Lung (tissue), 12 donors: ENCODE data around the gene DBNL. TPM values are rescaled to one million over a fixed set of nuclear protein-coding genes. Genes with fewer than 3 reads are reported as not detected.

Experiments used
- ATAC-seq: fragments of 200-7000 bp; cut with Tn5 transposase; one replicate; pipeline ENCODE4 v1.9.1; 2020; ENCODE audit warnings: moderate number of reproducible peaks; ENCODE audit not compliant: insufficient read depth, low FRiP score
- DNase-seq, 3 donors: peaks; one replicate each; pipeline ENCODE4 v3.0.0-alpha.2; 2013 to 2017
- H3K27ac ChIP-seq, 2 donors: one replicate each; pipeline ENCODE4 v1.5.1; 2013; ENCODE audit warnings: mild to moderate bottlenecking in 2 of 2, moderate library complexity in 2 of 2, control low read depth in 1 of 2, inconsistent platforms in 1 of 2, low read depth in 1 of 2, low read length in 1 of 2
- H3K27me3 ChIP-seq, 3 donors: one replicate each; pipeline ENCODE4 v1.5.1; 2013; ENCODE audit warnings: low read length in 2 of 3; ENCODE audit not compliant: control insufficient read depth in 3 of 3, insufficient read depth in 3 of 3
- H3K36me3 ChIP-seq, 4 donors: one replicate each; pipeline ENCODE4 v1.5.1; 2013; ENCODE audit warnings: low read length in 4 of 4, mild to moderate bottlenecking in 1 of 4, moderate library complexity in 1 of 4; ENCODE audit not compliant: control insufficient read depth in 4 of 4, insufficient read depth in 4 of 4
- H3K4me1 ChIP-seq, 5 donors: one replicate each; pipeline ENCODE4 v1.5.1; 2013; ENCODE audit warnings: low read length in 5 of 5, mild to moderate bottlenecking in 2 of 5, moderate library complexity in 1 of 5; ENCODE audit not compliant: control insufficient read depth in 5 of 5, insufficient read depth in 5 of 5
- H3K4me3 ChIP-seq: one replicate; pipeline ENCODE4 v1.5.1; 2013; ENCODE audit warnings: mild to moderate bottlenecking, control low read depth, moderate library complexity
- H3K9ac ChIP-seq, 2 donors: one replicate each; pipeline ENCODE4 v1.5.1; 2013; ENCODE audit warnings: low read length in 2 of 2, control low read depth in 1 of 2; ENCODE audit not compliant: insufficient read depth in 1 of 2
- H3K9me3 ChIP-seq, 4 donors: one replicate each; pipeline ENCODE4 v1.5.1; 2013; ENCODE audit warnings: low read length in 3 of 4, mild to moderate bottlenecking in 1 of 4, moderate library complexity in 1 of 4; ENCODE audit not compliant: control insufficient read depth in 4 of 4, insufficient read depth in 3 of 4
- CTCF ChIP-seq: IDR thresholded peaks from 2 replicates; pipeline ENCODE4 v1.5.1; 2012; ENCODE audit warnings: mild to moderate bottlenecking; ENCODE audit errors: control extremely low read depth, extremely low read depth
- WGBS, 2 donors: extraction: QIAGEN DNeasy Blood & Tissue Kit; methylation state at CpG; one replicate each; pipeline ENCODE4 v1.1.7; 2013; 5-methylcytosine and 5-hydroxymethylcytosine counted together
- polyA plus RNA-seq, 2 donors: library from polyadenylated mRNA; stranded (reverse); fragments of 200-250 nt; gene quantifications; one replicate each; pipeline ENCODE4 v1.2.1, GENCODE V29; 2013
- total RNA-seq, 2 donors: library from RNA; depleted of rRNA in 1 of 2; stranded (reverse); fragments of >200 nt in 1 of 2; gene quantifications; one replicate each; pipeline ENCODE4 v1.2.1, GENCODE V29; 2014 to 2021
- donor health status: control.
- donor health status: control.
- donor health status: Bipolar disorder and iron deficiency.
- donor health status: healthy.
- donor health status: DM: yes; HTN: yes; CAD: no.

The DBNL gene
- total and polyA plus RNA-seq, 4 donors, result 65.9 to 209 (median 116) TPM

GRCh38 chr7:44064791-44065430 is 20.4 kb downstream of the DBNL start:
- H3K9ac ChIP-seq, result no peak overlapping the region
- H3K4me1 ChIP-seq, result peaks cover 0 to 11% (median 0%) of the 10 kb centered on the region in 5 donors
- 27 to 54% methylated on average over 33 of the region's 33 CpGs for WGBS, 2 donors
- ATAC-seq (no peak), DNase-seq (no peak)
- peak overlapping the region in 1 of 2 donors; percentile 74 for H3K27ac ChIP-seq
- TF ChIP-seq CTCF, result no peak
- peaks cover 0 to 4% (median 0%) of the 10 kb centered on the region in 3 donors for H3K27me3 ChIP-seq
- H3K9me3 ChIP-seq, result no peaks in the 10 kb centered on the region
- H3K36me3 ChIP-seq, result peaks cover 0 to 22% (median 9%) of the 10 kb centered on the region in 4 donors
- H3K4me3 ChIP-seq, result no peak overlapping the region

GRCh38 chr7:44065431-44066110 is 21.1 kb downstream of the DBNL start, which contains the start of gene PGAM2:
TSS of gene PGAM2 (minus strand) at chr7:44065567. CDS start at chr7:44065529, 38 bp downstream.
- DNase-seq (peak in 1 of 3 donors; percentile 35), ATAC-seq (no peak)
- peaks cover 0 to 4% (median 0%) of the 10 kb centered on the region in 3 donors for H3K27me3 ChIP-seq
- no peak for TF ChIP-seq CTCF
- no peak within 1 kb of the TSS for H3K9ac ChIP-seq
- no peaks in the 10 kb centered on the region for H3K9me3 ChIP-seq
- H3K4me1 ChIP-seq, result peaks cover 0 to 11% (median 0%) of the 10 kb centered on the region in 5 donors
- no peak within 1 kb of the TSS for H3K4me3 ChIP-seq
- peaks cover 0 to 15% (median 5%) of the 10 kb centered on the region in 4 donors for H3K36me3 ChIP-seq
- WGBS, 2 donors, result 23 to 36% methylated on average over 14 of the region's 14 CpGs
- H3K27ac ChIP-seq, result peak within 1 kb of the TSS in 1 of 2 donors; percentile 74

GRCh38 chr7:44066111-44066460 is 21.6 kb downstream of the DBNL start:
- H3K36me3 ChIP-seq, result peaks cover 0 to 10% (median 2%) of the 10 kb centered on the region in 4 donors
- H3K27me3 ChIP-seq, result peaks cover 0 to 4% (median 0%) of the 10 kb centered on the region in 3 donors
- H3K27ac ChIP-seq, result peak overlapping the region in 1 of 2 donors; percentile 21
- 39 to 47% methylated on average over 6 of the region's 6 CpGs for WGBS, 2 donors
- H3K9me3 ChIP-seq, result no peaks in the 10 kb centered on the region
- no peak overlapping the region for H3K9ac ChIP-seq
- DNase-seq (no peak), ATAC-seq (no peak)
- peaks cover 0 to 11% (median 0%) of the 10 kb centered on the region in 5 donors for H3K4me1 ChIP-seq
- H3K4me3 ChIP-seq, result no peak overlapping the region
- no peak for TF ChIP-seq CTCF
